Measurements from ENCODE around the gene PBX4.

GRCh38 chr19:19513682-19514081 lies 104.8 kb downstream of the PBX4 start:
- TF ChIP-seq POLR2A (IDR thresholded peaks at IDR 0.05) (no peak), CTCF (IDR thresholded peaks at IDR 0.05 in 8 of 11, conservative IDR thresholded peaks at IDR 0.05 in 3 of 11) (no peak)
